Gastrocnemius medialis (tissue), 4 donors: ENCODE results near the gene EDEM1.

ENCODE experiments used
- POLR2A ChIP-seq, 2 donors: fragments of 450-650 bp; IDR thresholded peaks; one replicate each; pipeline ENCODE4 v1.6.1; 2017; ENCODE audit warnings: antibody characterized with exemption in 2 of 2, mild to moderate bottlenecking in 2 of 2, moderate library complexity in 2 of 2
- TF ChIP-seq, protein P1 (sequence below), 5 experiments: fragments of 450-650 bp in 3 of 5; fragments of 200-600 bp in 2 of 5; sonication (generic) in 2 of 5; IDR thresholded peaks in 4 of 5; conservative IDR thresholded peaks in 1 of 5; 1 replicate in 4 of 5; 2 replicates in 1 of 5; pipeline ENCODE4 v1.5.1; 2016 to 2019; ENCODE audit warnings: antibody characterized with exemption in 5 of 5, mild to moderate bottlenecking in 3 of 5, moderate library complexity in 3 of 5

DNA sequence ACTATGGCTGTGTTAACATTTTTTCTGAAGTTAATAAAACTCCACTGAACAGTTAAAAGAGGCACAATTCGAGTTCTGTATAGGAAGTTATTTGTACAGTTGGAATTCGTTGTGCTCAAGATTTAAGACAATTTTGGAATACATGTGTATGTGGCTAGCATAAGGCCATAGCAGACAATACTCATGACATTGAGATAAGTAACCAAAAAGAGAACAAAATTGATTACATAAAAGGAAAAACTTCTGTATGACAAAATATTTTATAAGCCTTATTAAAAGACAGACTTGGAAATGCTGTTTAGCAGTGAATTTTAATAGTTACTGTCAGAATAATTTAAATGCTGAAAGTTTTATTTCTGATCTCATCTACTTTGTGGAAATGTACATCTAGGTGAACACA is 17.7 kb upstream of the EDEM1 start:
- TF ChIP-seq, protein P1, sequence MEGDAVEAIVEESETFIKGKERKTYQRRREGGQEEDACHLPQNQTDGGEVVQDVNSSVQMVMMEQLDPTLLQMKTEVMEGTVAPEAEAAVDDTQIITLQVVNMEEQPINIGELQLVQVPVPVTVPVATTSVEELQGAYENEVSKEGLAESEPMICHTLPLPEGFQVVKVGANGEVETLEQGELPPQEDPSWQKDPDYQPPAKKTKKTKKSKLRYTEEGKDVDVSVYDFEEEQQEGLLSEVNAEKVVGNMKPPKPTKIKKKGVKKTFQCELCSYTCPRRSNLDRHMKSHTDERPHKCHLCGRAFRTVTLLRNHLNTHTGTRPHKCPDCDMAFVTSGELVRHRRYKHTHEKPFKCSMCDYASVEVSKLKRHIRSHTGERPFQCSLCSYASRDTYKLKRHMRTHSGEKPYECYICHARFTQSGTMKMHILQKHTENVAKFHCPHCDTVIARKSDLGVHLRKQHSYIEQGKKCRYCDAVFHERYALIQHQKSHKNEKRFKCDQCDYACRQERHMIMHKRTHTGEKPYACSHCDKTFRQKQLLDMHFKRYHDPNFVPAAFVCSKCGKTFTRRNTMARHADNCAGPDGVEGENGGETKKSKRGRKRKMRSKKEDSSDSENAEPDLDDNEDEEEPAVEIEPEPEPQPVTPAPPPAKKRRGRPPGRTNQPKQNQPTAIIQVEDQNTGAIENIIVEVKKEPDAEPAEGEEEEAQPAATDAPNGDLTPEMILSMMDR (IDR thresholded peaks at IDR 0.05 in 4 of 5, conservative IDR thresholded peaks at IDR 0.05 in 1 of 5) = no peak
- no peak for TF ChIP-seq POLR2A (IDR thresholded peaks at IDR 0.05)
